Measurements from ENCODE around the gene SHQ1.
"Not testable (repeated sequence)": the region's sequence is repeated elsewhere in the genome, so short reads cannot be mapped to it uniquely, and the experiment has no call there.

Gene SHQ1

GRCh38 chr3:72721683-72722381 lies 126.4 kb downstream of the SHQ1 start:
- H3K27me3 ChIP-seq (ENCODE audit: control insufficient read depth, insufficient read depth, low read length) = no peaks in the 10 kb centered on the region
- H3K9ac ChIP-seq (ENCODE audit: low read depth, low read length) = no peak overlapping the region
- no peaks in the 10 kb centered on the region for H3K9me3 ChIP-seq (ENCODE audit: control insufficient read depth, insufficient read depth, low read length)
- peaks cover 6% of the 10 kb centered on the region for H3K4me1 ChIP-seq (ENCODE audit: control insufficient read depth, insufficient read depth, low read length)
- H3K4me3 ChIP-seq (ENCODE audit: low read depth, low read length) = no peak overlapping the region
- no peaks in the 10 kb centered on the region for H3K36me3 ChIP-seq (ENCODE audit: control insufficient read depth, insufficient read depth, low read length)

GRCh38 chr3:72720566-72720965 lies 127.7 kb downstream of the SHQ1 start:
- Histone ChIP-seq H3K36me3 (ENCODE audit: control insufficient read depth, insufficient read depth, low read length) (no peaks in the 10 kb centered on the region), H3K27me3 (ENCODE audit: control insufficient read depth, insufficient read depth, low read length) (no peaks in the 10 kb centered on the region), H3K9ac (ENCODE audit: low read depth, low read length) (no peak overlapping the region), H3K4me3 (ENCODE audit: low read depth, low read length) (no peak overlapping the region), H3K4me1 (ENCODE audit: control insufficient read depth, insufficient read depth, low read length) (peaks cover 6% of the 10 kb centered on the region), H3K9me3 (ENCODE audit: control insufficient read depth, insufficient read depth, low read length) (no peaks in the 10 kb centered on the region)

GRCh38 chr3:72719137-72719536 lies 129.1 kb downstream of the SHQ1 start:
- no peaks in the 10 kb centered on the region for H3K27me3 ChIP-seq (ENCODE audit: control insufficient read depth, insufficient read depth, low read length)

GRCh38 chr3:72714135-72714534 lies 134.1 kb downstream of the SHQ1 start:
- not testable (repeated sequence) for H3K27me3 ChIP-seq (ENCODE audit: control insufficient read depth, insufficient read depth, low read length); H3K9me3 ChIP-seq (ENCODE audit: control insufficient read depth, insufficient read depth, low read length)

More at GRCh38 chr3:72719137-72719536, 129.1 kb downstream of the SHQ1 start:
- no peaks in the 10 kb centered on the region for H3K36me3 ChIP-seq (ENCODE audit: control insufficient read depth, insufficient read depth, low read length)
- H3K4me1 ChIP-seq (ENCODE audit: control insufficient read depth, insufficient read depth, low read length) = peaks cover 6% of the 10 kb centered on the region
- no peak overlapping the region for H3K9ac ChIP-seq (ENCODE audit: low read depth, low read length)
- no peak overlapping the region for H3K4me3 ChIP-seq (ENCODE audit: low read depth, low read length)
- H3K9me3 ChIP-seq (ENCODE audit: control insufficient read depth, insufficient read depth, low read length) = no peaks in the 10 kb centered on the region

GRCh38 chr3:72710471-72710870 lies 137.8 kb downstream of the SHQ1 start:
- H3K4me3 ChIP-seq (ENCODE audit: low read depth, low read length); H3K36me3 ChIP-seq (ENCODE audit: control insufficient read depth, insufficient read depth, low read length); H3K9me3 ChIP-seq (ENCODE audit: control insufficient read depth, insufficient read depth, low read length); H3K9ac ChIP-seq (ENCODE audit: low read depth, low read length); H3K4me1 ChIP-seq (ENCODE audit: control insufficient read depth, insufficient read depth, low read length); H3K27me3 ChIP-seq (ENCODE audit: control insufficient read depth, insufficient read depth, low read length): not testable (repeated sequence)

More at GRCh38 chr3:72714135-72714534, 134.1 kb downstream of the SHQ1 start:
- H3K4me3 ChIP-seq (ENCODE audit: low read depth, low read length); H3K4me1 ChIP-seq (ENCODE audit: control insufficient read depth, insufficient read depth, low read length); H3K36me3 ChIP-seq (ENCODE audit: control insufficient read depth, insufficient read depth, low read length); H3K9ac ChIP-seq (ENCODE audit: low read depth, low read length): not testable (repeated sequence)

- Histone ChIP-seq H3K27me3 (ENCODE audit: control insufficient read depth, insufficient read depth, low read length) (no peaks in the 10 kb centered on the region), H3K9me3 (ENCODE audit: control insufficient read depth, insufficient read depth, low read length) (no peaks in the 10 kb centered on the region), H3K9ac (ENCODE audit: low read depth, low read length) (no peak overlapping the region), H3K36me3 (ENCODE audit: control insufficient read depth, insufficient read depth, low read length) (no peaks in the 10 kb centered on the region), H3K4me1 (ENCODE audit: control insufficient read depth, insufficient read depth, low read length) (no peaks in the 10 kb centered on the region), H3K4me3 (ENCODE audit: low read depth, low read length) (no peak overlapping the region)
Observed at GRCh38 chr3:72708441-72708840, 139.8 kb downstream of the SHQ1 start.

- Histone ChIP-seq H3K4me1 (ENCODE audit: control insufficient read depth, insufficient read depth, low read length) (peaks cover 6% of the 10 kb centered on the region), H3K4me3 (ENCODE audit: low read depth, low read length) (no peak overlapping the region), H3K27me3 (ENCODE audit: control insufficient read depth, insufficient read depth, low read length) (no peaks in the 10 kb centered on the region), H3K36me3 (ENCODE audit: control insufficient read depth, insufficient read depth, low read length) (no peaks in the 10 kb centered on the region), H3K9ac (ENCODE audit: low read depth, low read length) (no peak overlapping the region), H3K9me3 (ENCODE audit: control insufficient read depth, insufficient read depth, low read length) (no peaks in the 10 kb centered on the region)
Observed at GRCh38 chr3:72702997-72703396, 145.2 kb downstream of the SHQ1 start.

- H3K9me3 ChIP-seq (ENCODE audit: control insufficient read depth, insufficient read depth, low read length) = no peaks in the 10 kb centered on the region
- H3K27me3 ChIP-seq (ENCODE audit: control insufficient read depth, insufficient read depth, low read length) = no peaks in the 10 kb centered on the region
- H3K9ac ChIP-seq (ENCODE audit: low read depth, low read length) = no peak overlapping the region
- no peaks in the 10 kb centered on the region for H3K36me3 ChIP-seq (ENCODE audit: control insufficient read depth, insufficient read depth, low read length)
- peaks cover 12% of the 10 kb centered on the region for H3K4me1 ChIP-seq (ENCODE audit: control insufficient read depth, insufficient read depth, low read length)
- no peak overlapping the region for H3K4me3 ChIP-seq (ENCODE audit: low read depth, low read length)
Observed at GRCh38 chr3:72702390-72702789, 145.9 kb downstream of the SHQ1 start.

- H3K9ac ChIP-seq (ENCODE audit: low read depth, low read length) = no peak overlapping the region
- peaks cover 14% of the 10 kb centered on the region for H3K4me1 ChIP-seq (ENCODE audit: control insufficient read depth, insufficient read depth, low read length)
- no peaks in the 10 kb centered on the region for H3K9me3 ChIP-seq (ENCODE audit: control insufficient read depth, insufficient read depth, low read length)
- H3K36me3 ChIP-seq (ENCODE audit: control insufficient read depth, insufficient read depth, low read length) = no peaks in the 10 kb centered on the region
- H3K4me3 ChIP-seq (ENCODE audit: low read depth, low read length) = no peak overlapping the region
- H3K27me3 ChIP-seq (ENCODE audit: control insufficient read depth, insufficient read depth, low read length) = no peaks in the 10 kb centered on the region
Observed at GRCh38 chr3:72700106-72700505, 148.1 kb downstream of the SHQ1 start.

GRCh38 chr3:72699631-72700030 lies 148.6 kb downstream of the SHQ1 start:
- no peaks in the 10 kb centered on the region for H3K27me3 ChIP-seq (ENCODE audit: control insufficient read depth, insufficient read depth, low read length)
- no peaks in the 10 kb centered on the region for H3K9me3 ChIP-seq (ENCODE audit: control insufficient read depth, insufficient read depth, low read length)
- H3K36me3 ChIP-seq (ENCODE audit: control insufficient read depth, insufficient read depth, low read length) = no peaks in the 10 kb centered on the region
- H3K9ac ChIP-seq (ENCODE audit: low read depth, low read length) = no peak overlapping the region
- peaks cover 14% of the 10 kb centered on the region for H3K4me1 ChIP-seq (ENCODE audit: control insufficient read depth, insufficient read depth, low read length)
- no peak overlapping the region for H3K4me3 ChIP-seq (ENCODE audit: low read depth, low read length)

All from iPS-15b (cell line).